Neural cell (in vitro differentiated cells): ENCODE results near the gene FERMT3. TPM values are rescaled to one million over a fixed set of nuclear protein-coding genes. Genes with fewer than 3 reads are reported as not detected.
A peak's percentile ranks its signal among the peaks of the same experiment; 100 is the strongest.

ENCODE experiments used
- H2AFZ ChIP-seq: fragments of 200-600, 300-800 bp; sonication (generic), shearing (Covaris generic); 2 replicates; pipeline ENCODE4 v1.6.0; 2014; ENCODE audit warnings: low read depth, mild to moderate bottlenecking, antibody characterized with exemption, low read length, moderate library complexity
- H3F3A ChIP-seq: fragments of 200-600 bp; shearing (Covaris generic); 2 replicates; pipeline ENCODE4 v1.6.1; 2016; ENCODE audit warnings: mild to moderate bottlenecking, moderate library complexity, mixed read lengths, antibody characterized with exemption, low read length; ENCODE audit not compliant: insufficient read depth, poor library complexity, severe bottlenecking
- H3K27ac ChIP-seq: fragments of 200-600, 300-800 bp; sonication (generic), shearing (Covaris generic); 2 replicates; pipeline ENCODE4 v1.5.1; 2014; ENCODE audit warnings: mild to moderate bottlenecking, low read length, moderate library complexity
- H3K27me3 ChIP-seq: fragments of 300-800, 200-600 bp; sonication (generic), shearing (Covaris generic); 2 replicates; pipeline ENCODE4 v1.6.0; 2014; ENCODE audit warnings: mild to moderate bottlenecking, low read depth, low read length, moderate library complexity; ENCODE audit not compliant: insufficient read depth
- H3K36me3 ChIP-seq: fragments of 300-800, 200-600 bp; sonication (generic), shearing (Covaris generic); 2 replicates; pipeline ENCODE4 v1.5.1; 2014; ENCODE audit warnings: mild to moderate bottlenecking, antibody characterized with exemption, low read length, moderate library complexity; ENCODE audit not compliant: insufficient read depth
- H3K4me2 ChIP-seq: fragments of 300-800, 200-600 bp; sonication (generic), shearing (Covaris generic); 2 replicates; pipeline ENCODE4 v1.6.0; 2014; ENCODE audit warnings: mild to moderate bottlenecking, low read length
- H3K4me3 ChIP-seq: fragments of 300-800, 200-600 bp; sonication (generic), shearing (Covaris generic); 2 replicates; pipeline ENCODE4 v1.5.1; 2014; ENCODE audit warnings: mild to moderate bottlenecking, low read length, moderate library complexity
- H3K79me2 ChIP-seq: fragments of 200-600 bp; shearing (Covaris generic); replicated peaks from 2 replicates; pipeline ENCODE4 v1.6.0; 2014; ENCODE audit warnings: mild to moderate bottlenecking, low read length, moderate library complexity; ENCODE audit not compliant: insufficient read depth
- H3K9ac ChIP-seq: fragments of 300-800, 200-600 bp; sonication (generic), shearing (Covaris generic); 2 replicates; pipeline ENCODE4 v1.6.1; 2016; ENCODE audit warnings: mild to moderate bottlenecking, low read length, mixed read lengths
- H3K9me2 ChIP-seq: fragments of 200-600 bp; shearing (Covaris generic); 2 replicates; pipeline ENCODE4 v1.6.1; 2016; ENCODE audit warnings: mild to moderate bottlenecking, low read length, mixed read lengths; ENCODE audit not compliant: insufficient read depth
- H3K9me3 ChIP-seq: fragments of 200-600, 300-800 bp; sonication (generic), shearing (Covaris generic); 2 replicates; pipeline ENCODE4 v1.6.1; 2016; ENCODE audit warnings: mild to moderate bottlenecking, mixed run types, low read length, moderate library complexity, mixed read lengths
- H4K20me1 ChIP-seq: fragments of 200-600 bp; shearing (Covaris generic); 2 replicates; pipeline ENCODE4 v1.6.1; 2016; ENCODE audit warnings: mild to moderate bottlenecking, mixed run types; ENCODE audit not compliant: insufficient read depth
- EP300 ChIP-seq: fragments of 450-650 bp; conservative IDR thresholded peaks from 2 replicates; pipeline ENCODE4 v1.6.1; 2014; ENCODE audit warnings: antibody characterized with exemption, mild to moderate bottlenecking, moderate library complexity; ENCODE audit not compliant: poor library complexity, severe bottlenecking
- EZH2 ChIP-seq: fragments of 200-600, 300-800 bp; shearing (Covaris generic), sonication (generic); IDR thresholded peaks from 2 replicates; pipeline ENCODE4 v1.6.1; 2014; ENCODE audit warnings: antibody characterized with exemption, low read length, borderline replicate concordance, mild to moderate bottlenecking; ENCODE audit not compliant: insufficient read depth, poor library complexity, severe bottlenecking
- MXI1 ChIP-seq: fragments of 450-650 bp; conservative IDR thresholded peaks from 2 replicates; pipeline ENCODE4 v1.6.1; 2014; ENCODE audit warnings: antibody characterized with exemption, mild to moderate bottlenecking; ENCODE audit not compliant: poor library complexity, severe bottlenecking
- POLR2AphosphoS5 ChIP-seq: IDR thresholded peaks from 2 replicates; pipeline ENCODE4 v1.6.1; 2012
- RAD21 ChIP-seq: fragments of 450-650 bp; conservative IDR thresholded peaks from 2 replicates; pipeline ENCODE4 v1.6.1; 2014; ENCODE audit warnings: antibody characterized with exemption, mild to moderate bottlenecking, moderate library complexity
- SMC3 ChIP-seq: fragments of 450-650 bp; conservative IDR thresholded peaks from 2 replicates; pipeline ENCODE4 v1.6.1; 2014; ENCODE audit warnings: antibody characterized with exemption, mild to moderate bottlenecking, moderate library complexity; ENCODE audit not compliant: poor library complexity
- TAF1 ChIP-seq: IDR thresholded peaks from 2 replicates; pipeline ENCODE4 v1.6.1; 2012; ENCODE audit warnings: low read depth
- polyA plus RNA-seq: library from polyadenylated mRNA; depleted of rRNA; stranded (reverse); fragments of >200 nt; gene quantifications from 2 replicates; pipeline ENCODE4 v1.2.3, GENCODE V29; 2014
- TF ChIP-seq, protein P1 (sequence below): IDR thresholded peaks from 2 replicates; pipeline ENCODE4 v1.6.1; 2012; ENCODE audit warnings: borderline replicate concordance
- TF ChIP-seq, protein P2 (sequence below): fragments of 450-650 bp; IDR thresholded peaks from 2 replicates; pipeline ENCODE4 v1.5.1; 2014; ENCODE audit warnings: antibody characterized with exemption, mild to moderate bottlenecking, moderate library complexity; ENCODE audit not compliant: poor library complexity, severe bottlenecking

FERMT3 gene
- polyA plus RNA-seq, 1 donor from 2014 or later = 0.89 TPM

DNA sequence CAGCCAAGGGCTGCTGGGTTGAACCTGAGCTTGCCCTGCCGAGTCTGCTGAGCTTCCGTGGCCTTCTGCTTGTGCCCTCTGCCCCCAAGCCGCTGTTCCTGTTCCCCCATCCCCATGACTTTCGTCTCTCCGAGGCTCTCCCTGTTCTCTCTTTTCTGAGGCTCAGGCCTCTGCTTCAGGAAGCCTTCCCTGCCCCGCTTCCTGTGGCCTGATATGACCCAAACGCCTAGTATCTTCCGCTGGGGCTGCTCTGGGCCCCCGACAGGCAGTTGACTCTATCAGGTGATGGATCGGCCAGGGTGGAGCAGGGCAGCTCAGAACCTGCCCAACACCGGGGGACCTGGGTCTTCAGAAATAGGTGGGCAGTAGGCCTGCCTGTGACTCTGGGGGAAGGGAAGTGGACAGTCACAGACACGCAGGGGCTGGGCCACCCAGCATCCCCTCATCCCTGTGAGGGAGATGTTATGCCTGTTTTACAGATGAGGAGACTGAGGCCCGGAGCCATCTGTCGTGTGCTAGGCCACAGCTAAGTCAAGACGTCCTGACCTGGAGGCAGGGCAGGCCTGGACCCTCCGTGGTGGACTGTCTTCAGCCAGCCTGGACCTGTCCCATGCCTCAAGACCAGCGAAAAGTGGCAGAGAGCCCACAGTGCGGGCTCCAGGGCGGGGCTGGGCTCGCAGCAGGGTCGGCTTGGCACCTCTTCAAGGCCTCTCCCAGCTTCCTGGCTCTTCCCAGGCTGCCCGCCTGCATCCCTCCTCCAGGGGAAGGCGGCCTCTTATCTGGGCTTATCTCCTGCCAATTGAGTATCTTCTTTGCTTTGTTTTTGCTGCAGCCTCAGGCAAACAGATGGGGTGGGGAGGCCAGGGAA, 61.7 kb downstream of the FERMT3 start:
- Histone ChIP-seq H3K4me3 (peak overlapping the region; percentile 96), H3K9ac (peak overlapping the region; percentile 87), H2AFZ (no peak overlapping the region), H3K27me3 (no peaks in the 10 kb centered on the region), H4K20me1 (no peaks in the 10 kb centered on the region), H3K9me3 (no peaks in the 10 kb centered on the region), H3K9me2 (no peaks in the 10 kb centered on the region), H3K79me2 (no peaks in the 10 kb centered on the region), H3K27ac (peak overlapping the region; percentile 87), H3K36me3 (no peaks in the 10 kb centered on the region), H3K4me2 (peak overlapping the region; percentile 89), H3F3A (peaks cover 6% of the 10 kb centered on the region)
- TF ChIP-seq MXI1 (no peak), RAD21 (no peak), POLR2AphosphoS5 (no peak), SMC3 (no peak), TAF1 (no peak), EP300 (no peak), EZH2 (no peak)
- TF ChIP-seq, protein P1, sequence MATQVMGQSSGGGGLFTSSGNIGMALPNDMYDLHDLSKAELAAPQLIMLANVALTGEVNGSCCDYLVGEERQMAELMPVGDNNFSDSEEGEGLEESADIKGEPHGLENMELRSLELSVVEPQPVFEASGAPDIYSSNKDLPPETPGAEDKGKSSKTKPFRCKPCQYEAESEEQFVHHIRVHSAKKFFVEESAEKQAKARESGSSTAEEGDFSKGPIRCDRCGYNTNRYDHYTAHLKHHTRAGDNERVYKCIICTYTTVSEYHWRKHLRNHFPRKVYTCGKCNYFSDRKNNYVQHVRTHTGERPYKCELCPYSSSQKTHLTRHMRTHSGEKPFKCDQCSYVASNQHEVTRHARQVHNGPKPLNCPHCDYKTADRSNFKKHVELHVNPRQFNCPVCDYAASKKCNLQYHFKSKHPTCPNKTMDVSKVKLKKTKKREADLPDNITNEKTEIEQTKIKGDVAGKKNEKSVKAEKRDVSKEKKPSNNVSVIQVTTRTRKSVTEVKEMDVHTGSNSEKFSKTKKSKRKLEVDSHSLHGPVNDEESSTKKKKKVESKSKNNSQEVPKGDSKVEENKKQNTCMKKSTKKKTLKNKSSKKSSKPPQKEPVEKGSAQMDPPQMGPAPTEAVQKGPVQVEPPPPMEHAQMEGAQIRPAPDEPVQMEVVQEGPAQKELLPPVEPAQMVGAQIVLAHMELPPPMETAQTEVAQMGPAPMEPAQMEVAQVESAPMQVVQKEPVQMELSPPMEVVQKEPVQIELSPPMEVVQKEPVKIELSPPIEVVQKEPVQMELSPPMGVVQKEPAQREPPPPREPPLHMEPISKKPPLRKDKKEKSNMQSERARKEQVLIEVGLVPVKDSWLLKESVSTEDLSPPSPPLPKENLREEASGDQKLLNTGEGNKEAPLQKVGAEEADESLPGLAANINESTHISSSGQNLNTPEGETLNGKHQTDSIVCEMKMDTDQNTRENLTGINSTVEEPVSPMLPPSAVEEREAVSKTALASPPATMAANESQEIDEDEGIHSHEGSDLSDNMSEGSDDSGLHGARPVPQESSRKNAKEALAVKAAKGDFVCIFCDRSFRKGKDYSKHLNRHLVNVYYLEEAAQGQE = no peak
- TF ChIP-seq, protein P2, sequence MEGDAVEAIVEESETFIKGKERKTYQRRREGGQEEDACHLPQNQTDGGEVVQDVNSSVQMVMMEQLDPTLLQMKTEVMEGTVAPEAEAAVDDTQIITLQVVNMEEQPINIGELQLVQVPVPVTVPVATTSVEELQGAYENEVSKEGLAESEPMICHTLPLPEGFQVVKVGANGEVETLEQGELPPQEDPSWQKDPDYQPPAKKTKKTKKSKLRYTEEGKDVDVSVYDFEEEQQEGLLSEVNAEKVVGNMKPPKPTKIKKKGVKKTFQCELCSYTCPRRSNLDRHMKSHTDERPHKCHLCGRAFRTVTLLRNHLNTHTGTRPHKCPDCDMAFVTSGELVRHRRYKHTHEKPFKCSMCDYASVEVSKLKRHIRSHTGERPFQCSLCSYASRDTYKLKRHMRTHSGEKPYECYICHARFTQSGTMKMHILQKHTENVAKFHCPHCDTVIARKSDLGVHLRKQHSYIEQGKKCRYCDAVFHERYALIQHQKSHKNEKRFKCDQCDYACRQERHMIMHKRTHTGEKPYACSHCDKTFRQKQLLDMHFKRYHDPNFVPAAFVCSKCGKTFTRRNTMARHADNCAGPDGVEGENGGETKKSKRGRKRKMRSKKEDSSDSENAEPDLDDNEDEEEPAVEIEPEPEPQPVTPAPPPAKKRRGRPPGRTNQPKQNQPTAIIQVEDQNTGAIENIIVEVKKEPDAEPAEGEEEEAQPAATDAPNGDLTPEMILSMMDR = no peak

DNA sequence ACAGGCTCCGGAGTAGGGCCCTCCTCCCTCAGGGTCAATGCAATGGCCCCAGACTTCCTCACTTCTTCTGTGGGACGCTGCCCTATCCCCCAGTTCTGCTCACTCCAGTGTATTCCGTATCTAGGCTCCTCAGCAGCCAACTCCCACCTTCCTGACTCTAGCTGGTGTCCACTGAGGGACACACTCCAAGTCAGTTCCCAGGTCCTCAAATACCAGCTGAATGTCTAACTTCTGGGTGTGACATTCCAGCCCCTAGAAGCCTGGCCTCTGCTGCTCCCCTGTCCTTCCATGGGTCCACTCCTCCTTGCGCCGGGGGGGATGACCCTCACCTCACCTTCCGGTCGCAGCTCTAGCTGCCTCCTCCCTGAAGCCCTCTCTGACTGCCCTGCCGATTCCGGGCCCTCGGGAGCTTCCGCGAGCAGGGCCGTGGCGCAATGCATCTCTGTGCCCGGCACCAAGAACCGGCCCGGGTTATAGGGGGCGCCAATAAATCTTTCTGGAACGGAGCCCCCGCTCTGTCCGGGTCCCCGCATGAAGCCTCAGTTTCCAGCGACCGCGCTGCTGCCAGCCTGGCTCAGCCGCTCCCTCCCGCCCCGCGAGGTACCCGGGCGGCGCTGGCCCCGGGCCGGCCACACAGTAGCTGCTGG, 62.5 kb downstream of the FERMT3 start:
- no peak for TF ChIP-seq POLR2AphosphoS5
- TF ChIP-seq, protein P1 = no peak
- TF ChIP-seq EZH2 = no peak
- TF ChIP-seq TAF1 = no peak
- TF ChIP-seq EP300 = no peak
- TF ChIP-seq, protein P2 = no peak
- TF ChIP-seq MXI1 = no peak
- no peak for TF ChIP-seq RAD21
- no peak for TF ChIP-seq SMC3
- Histone ChIP-seq H3K9me2 (no peaks in the 10 kb centered on the region), H4K20me1 (no peaks in the 10 kb centered on the region), H3K27ac (peak overlapping the region; percentile 87), H3K9ac (peak overlapping the region; percentile 87), H3F3A (peaks cover 6% of the 10 kb centered on the region), H3K36me3 (no peaks in the 10 kb centered on the region), H3K79me2 (no peaks in the 10 kb centered on the region), H3K4me3 (peak overlapping the region; percentile 96), H2AFZ (peak overlapping the region; percentile 45), H3K27me3 (no peaks in the 10 kb centered on the region), H3K4me2 (peak overlapping the region; percentile 89), H3K9me3 (no peaks in the 10 kb centered on the region)
